Natural killer cell (primary cell): ENCODE results near the gene SMAD5. TPM values are rescaled to one million over a fixed set of nuclear protein-coding genes. Genes with fewer than 3 reads are reported as not detected.

ENCODE experiments used
- ATAC-seq, 3 donors: fragments of 150-1000 bp in 2 of 3; fragments of 200-7000 bp in 1 of 3; cut with Tn5 transposase; 1 replicate in 1 of 3; 2 replicates in 2 of 3; pipeline ENCODE4 v1.10.0; 2021; ENCODE audit warnings: mild to moderate bottlenecking in 2 of 3, moderate library complexity in 2 of 3
- DNase-seq, 2 donors: peaks; one replicate each; pipeline versions ENCODE4 v3.0.0 to v3.0.0-alpha.2; 2013 to 2021; ENCODE audit warnings: mixed read lengths in 1 of 2
- H3K27ac ChIP-seq: one replicate; pipeline ENCODE4 v1.5.1; 2013; ENCODE audit warnings: mild to moderate bottlenecking, low read length
- H3K27me3 ChIP-seq: one replicate; pipeline ENCODE4 v1.6.1; 2013; ENCODE audit warnings: low read length; ENCODE audit not compliant: control insufficient read depth, insufficient read depth
- H3K36me3 ChIP-seq: one replicate; pipeline ENCODE4 v1.6.1; 2013; ENCODE audit warnings: low read length; ENCODE audit not compliant: control insufficient read depth, insufficient read depth
- H3K4me1 ChIP-seq: one replicate; pipeline ENCODE4 v1.6.1; 2013; ENCODE audit warnings: low read length; ENCODE audit not compliant: control insufficient read depth, insufficient read depth
- H3K4me3 ChIP-seq: one replicate; pipeline ENCODE4 v1.5.1; 2013; ENCODE audit warnings: low read length
- H3K9me3 ChIP-seq: one replicate; pipeline ENCODE4 v1.6.1; 2013; ENCODE audit warnings: low read length; ENCODE audit not compliant: control insufficient read depth, insufficient read depth
- H3K27ac Mint-ChIP-seq, 2 donors: one replicate each; pipeline ENCODE4 v1.8.0; 2022; ENCODE audit warnings: mild to moderate bottlenecking in 2 of 2, mixed read lengths in 2 of 2, moderate library complexity in 1 of 2
- H3K27me3 Mint-ChIP-seq, 2 donors: one replicate each; pipeline ENCODE4 v1.8.0; 2022; ENCODE audit warnings: low read depth in 2 of 2, mixed read lengths in 2 of 2
- H3K36me3 Mint-ChIP-seq: one replicate; pipeline ENCODE4 v1.8.0; 2022; ENCODE audit warnings: mixed read lengths
- H3K4me1 Mint-ChIP-seq, 2 donors: one replicate each; pipeline ENCODE4 v1.8.0; 2022; ENCODE audit warnings: mixed read lengths in 2 of 2
- H3K4me3 Mint-ChIP-seq: one replicate; pipeline ENCODE4 v1.8.0; 2022; ENCODE audit warnings: mild to moderate bottlenecking, moderate library complexity, mixed read lengths
- H3K9me3 Mint-ChIP-seq, 2 donors: one replicate each; pipeline ENCODE4 v1.8.0; 2022; ENCODE audit warnings: mixed read lengths in 2 of 2
- WGBS: methylation state at CpG from one replicate; pipeline ENCODE4 v1.1.7; 2013; ENCODE audit warnings: missing lambda C conversion rate; ENCODE audit not compliant: insufficient coverage; 5-methylcytosine and 5-hydroxymethylcytosine counted together
- intact Hi-C: fragments of 100-400 bp; cut with micrococcal nuclease; formaldehyde crosslinking; loops from one replicate; pipeline ENCODE4 v1.14.2; 2022
- total RNA-seq, 4 donors: library from RNA; stranded (reverse); fragments of 120-200 nt in 1 of 4; gene quantifications; one replicate each; pipeline versions ENCODE4 v1.2.3 to v1.2.4, GENCODE V29; 2013 to 2022
- TF ChIP-seq, protein P1 (sequence below): fragments of 200-600 bp; IDR thresholded peaks from one replicate; pipeline ENCODE4 v1.8.0; 2022; ENCODE audit warnings: antibody characterized with exemption

The SMAD5 gene
- total RNA-seq, 3 donors from 2014 or later (not counting 1 experiment from before 2014, with no cell fraction given) = 44.0 to 60.1 (median 54.1) TPM

DNA sequence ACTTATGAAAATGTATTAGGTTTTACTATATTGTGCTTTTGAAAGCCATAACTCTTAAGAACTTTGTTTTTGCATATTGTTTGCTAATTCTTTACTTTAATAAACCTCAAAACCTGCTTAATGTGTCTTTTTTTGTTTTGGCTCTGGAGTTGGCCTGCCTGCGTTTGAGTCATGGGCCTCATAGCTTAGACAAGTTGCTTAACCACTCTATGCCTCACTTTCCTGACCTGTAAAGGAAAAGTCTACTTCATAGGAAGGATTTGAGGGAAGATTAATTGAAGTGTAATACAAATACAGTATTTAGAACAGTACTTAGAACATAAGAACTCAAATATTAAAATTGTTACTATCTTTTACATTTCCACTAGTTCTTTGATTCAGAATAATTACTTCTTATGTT lies 50.0 kb downstream of the SMAD5 start:
- TF ChIP-seq, protein P1, sequence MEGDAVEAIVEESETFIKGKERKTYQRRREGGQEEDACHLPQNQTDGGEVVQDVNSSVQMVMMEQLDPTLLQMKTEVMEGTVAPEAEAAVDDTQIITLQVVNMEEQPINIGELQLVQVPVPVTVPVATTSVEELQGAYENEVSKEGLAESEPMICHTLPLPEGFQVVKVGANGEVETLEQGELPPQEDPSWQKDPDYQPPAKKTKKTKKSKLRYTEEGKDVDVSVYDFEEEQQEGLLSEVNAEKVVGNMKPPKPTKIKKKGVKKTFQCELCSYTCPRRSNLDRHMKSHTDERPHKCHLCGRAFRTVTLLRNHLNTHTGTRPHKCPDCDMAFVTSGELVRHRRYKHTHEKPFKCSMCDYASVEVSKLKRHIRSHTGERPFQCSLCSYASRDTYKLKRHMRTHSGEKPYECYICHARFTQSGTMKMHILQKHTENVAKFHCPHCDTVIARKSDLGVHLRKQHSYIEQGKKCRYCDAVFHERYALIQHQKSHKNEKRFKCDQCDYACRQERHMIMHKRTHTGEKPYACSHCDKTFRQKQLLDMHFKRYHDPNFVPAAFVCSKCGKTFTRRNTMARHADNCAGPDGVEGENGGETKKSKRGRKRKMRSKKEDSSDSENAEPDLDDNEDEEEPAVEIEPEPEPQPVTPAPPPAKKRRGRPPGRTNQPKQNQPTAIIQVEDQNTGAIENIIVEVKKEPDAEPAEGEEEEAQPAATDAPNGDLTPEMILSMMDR = no peak
- H3K27ac Mint-ChIP-seq = no peak overlapping the region
- no peak overlapping the region for H3K4me3 Mint-ChIP-seq
- no peaks in the 10 kb centered on the region for H3K4me1 ChIP-seq
- intact Hi-C loops = no loop called here
- no peaks in the 10 kb centered on the region for H3K27me3 Mint-ChIP-seq
- H3K27ac ChIP-seq = no peak overlapping the region
- no peaks in the 10 kb centered on the region for H3K9me3 ChIP-seq
- WGBS = 100% methylated on average over 1 of the region's 1 CpG
- no peak overlapping the region for H3K4me3 ChIP-seq
- ATAC-seq = no peak
- no peak for DNase-seq
- no peaks in the 10 kb centered on the region for H3K4me1 Mint-ChIP-seq
- no peaks in the 10 kb centered on the region for H3K9me3 Mint-ChIP-seq
- H3K27me3 ChIP-seq = no peaks in the 10 kb centered on the region
- peaks cover 6% of the 10 kb centered on the region for H3K36me3 Mint-ChIP-seq
- peaks cover 20% of the 10 kb centered on the region for H3K36me3 ChIP-seq

DNA sequence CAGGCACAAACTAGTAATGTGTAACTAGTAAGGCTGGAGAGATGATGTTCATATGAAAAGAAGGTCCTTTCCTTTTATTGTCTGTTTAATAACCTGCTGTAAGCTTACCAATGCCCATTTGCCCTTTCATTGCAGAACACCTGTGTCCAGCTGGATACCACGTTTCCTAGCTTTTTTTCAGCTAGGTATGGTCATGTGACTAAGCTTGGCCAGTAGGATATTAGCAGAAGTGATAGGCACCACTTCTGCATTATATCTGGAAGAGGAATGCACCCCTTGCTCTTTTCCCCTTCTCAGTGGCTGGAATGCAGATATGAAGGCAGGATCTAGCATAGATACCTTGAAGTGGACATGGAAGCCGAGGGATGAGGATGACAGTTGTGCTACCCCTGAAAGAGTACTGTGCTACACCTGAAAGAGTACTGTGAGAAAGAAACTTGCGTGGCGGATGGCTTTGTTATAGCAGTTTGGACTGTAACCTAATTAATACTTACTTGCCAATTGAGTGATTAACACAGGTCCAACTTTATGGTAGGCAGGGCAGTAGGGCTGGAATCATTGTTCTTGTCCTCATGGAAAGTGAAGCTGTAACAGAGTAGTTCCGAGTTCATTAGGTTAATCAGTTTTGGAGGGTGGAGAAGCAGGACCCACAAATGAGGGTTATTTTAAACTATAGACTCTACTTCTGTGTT lies 53.5 kb downstream of the SMAD5 start:
- Mint-ChIP-seq H3K36me3 (peaks cover 14% of the 10 kb centered on the region), H3K4me3 (no peak overlapping the region), H3K9me3 (no peaks in the 10 kb centered on the region), H3K4me1 (no peaks in the 10 kb centered on the region), H3K27ac (no peak overlapping the region), H3K27me3 (peaks cover 2 to 4% of the 10 kb centered on the region in 2 donors)
- ATAC-seq (no peak), DNase-seq (no peak)
- Histone ChIP-seq H3K4me1 (no peaks in the 10 kb centered on the region), H3K27me3 (no peaks in the 10 kb centered on the region), H3K36me3 (peaks cover 9% of the 10 kb centered on the region), H3K27ac (no peak overlapping the region), H3K4me3 (no peak overlapping the region), H3K9me3 (no peaks in the 10 kb centered on the region)
- intact Hi-C loops = no loop called here
- TF ChIP-seq, protein P1 = no peak
- 94% methylated on average over 5 of the region's 5 CpGs for WGBS

DNA sequence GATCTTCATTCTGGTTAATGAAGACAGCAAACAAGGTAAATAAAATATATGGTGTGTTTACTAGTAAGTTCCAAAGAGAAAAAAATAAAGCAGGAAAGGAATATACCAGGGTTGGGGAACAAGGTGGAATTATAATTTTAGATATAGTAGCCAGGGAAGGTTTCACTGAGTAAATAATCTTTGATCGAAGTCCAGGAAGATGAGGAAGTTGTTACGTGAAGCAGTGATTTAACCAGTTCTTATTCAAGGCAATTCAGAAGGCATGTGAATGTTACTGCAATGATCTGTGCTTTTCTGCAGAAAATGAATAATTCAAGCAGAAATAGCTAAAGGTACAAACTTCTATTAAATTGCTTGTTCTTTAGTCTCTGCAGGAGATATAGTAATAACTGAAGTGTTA lies 54.2 kb downstream of the SMAD5 start:
- TF ChIP-seq, protein P1 = no peak
- H3K4me3 Mint-ChIP-seq = no peak overlapping the region
- intact Hi-C loops = no loop called here
- Histone ChIP-seq H3K4me3 (no peak overlapping the region), H3K27me3 (peaks cover 5% of the 10 kb centered on the region), H3K27ac (no peak overlapping the region), H3K36me3 (peaks cover 9% of the 10 kb centered on the region), H3K4me1 (peaks cover 3% of the 10 kb centered on the region), H3K9me3 (no peaks in the 10 kb centered on the region)
- DNase-seq (no peak), ATAC-seq (no peak)
- peaks cover 0 to 5% of the 10 kb centered on the region in 2 donors for H3K4me1 Mint-ChIP-seq
- H3K27me3 Mint-ChIP-seq = peaks cover 8 to 10% of the 10 kb centered on the region in 2 donors
- 85% methylated on average over 2 of the region's 2 CpGs for WGBS
- peaks cover 14% of the 10 kb centered on the region for H3K36me3 Mint-ChIP-seq
- H3K27ac Mint-ChIP-seq = no peak overlapping the region
- no peaks in the 10 kb centered on the region for H3K9me3 Mint-ChIP-seq

DNA sequence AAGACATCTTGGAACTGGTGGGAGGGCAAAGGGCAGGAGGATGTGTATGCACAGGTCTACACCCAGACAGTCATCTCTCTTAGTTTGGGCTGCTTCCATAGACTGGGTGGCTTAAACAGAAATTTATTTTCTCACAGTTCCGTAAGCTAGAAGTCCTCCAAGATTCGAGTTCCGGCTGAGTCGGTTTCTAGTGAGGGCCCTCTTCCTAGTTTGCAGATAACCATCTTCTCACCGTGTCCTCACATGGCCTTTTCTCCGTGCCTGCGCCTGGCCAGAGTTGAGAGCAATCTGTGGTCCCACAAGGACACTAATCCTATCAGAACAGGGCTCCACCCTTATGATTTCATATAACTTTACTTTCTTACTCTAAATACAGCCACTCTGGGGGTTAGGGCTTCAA lies 56.2 kb downstream of the SMAD5 start:
- TF ChIP-seq, protein P1 = no peak

More for the DNA sequence above, 56.2 kb downstream of the SMAD5 start:
- H3K4me1 ChIP-seq = peaks cover 8% of the 10 kb centered on the region
- H3K4me3 Mint-ChIP-seq = no peak overlapping the region
- H3K4me3 ChIP-seq = no peak overlapping the region
- ATAC-seq = no peak
- peaks cover 13 to 16% of the 10 kb centered on the region in 2 donors for H3K27me3 Mint-ChIP-seq
- H3K4me1 Mint-ChIP-seq = peaks cover 0 to 8% of the 10 kb centered on the region in 2 donors
- H3K27ac Mint-ChIP-seq = no peak overlapping the region
- DNase-seq = no peak
- intact Hi-C loops = no loop called here
- H3K36me3 ChIP-seq = peaks cover 9% of the 10 kb centered on the region
- peaks cover 14% of the 10 kb centered on the region for H3K36me3 Mint-ChIP-seq
- H3K9me3 Mint-ChIP-seq = no peaks in the 10 kb centered on the region
- 93% methylated on average over 7 of the region's 7 CpGs for WGBS
- H3K27me3 ChIP-seq = peaks cover 7% of the 10 kb centered on the region
- no peak overlapping the region for H3K27ac ChIP-seq
- H3K9me3 ChIP-seq = no peaks in the 10 kb centered on the region
